ENCODE data around the gene SYT5. TPM values are rescaled to one million over a fixed set of nuclear protein-coding genes. Genes with fewer than 3 reads are reported as not detected.
A peak's percentile ranks its signal among the peaks of the same experiment; 100 is the strongest.
"Not testable (repeated sequence)": the region's sequence is repeated elsewhere in the genome, so short reads cannot be mapped to it uniquely, and the experiment has no call there.

The SYT5 gene
- total and polyA plus RNA-seq, 10 of the 15 experiments (the other 5 are each of a cell fraction or from before 2014, with no cell fraction given), result 0.04 to 0.79 (median 0.26) TPM; not detected in 7

- ChIA-PET SMC1A (ENCODE audit: uncharacterized antibody, unreplicated experiment) (no interaction called here), RAD21 (ENCODE audit: unreplicated experiment) (no interaction called here), CTCF (interaction anchor here (1.0 kb wide), 1 partner anchor 10 kb away, joined by 3 read pairs; the partner anchor contains the start of gene DNAAF3), POLR2A (no interaction called here)
- BruUV-seq (replicated peaks), result no TSS peak
- H3K4me1 ChIP-seq (ENCODE audit: control insufficient read depth, insufficient read depth, low read length), result no peaks in the 10 kb centered on the region
- H3K79me2 ChIP-seq (ENCODE audit: control insufficient read depth, insufficient read depth, low read length), result no peaks in the 10 kb centered on the region
- in situ Hi-C loops (cut with MboI), result no loop called here
- no peaks in the 10 kb centered on the region for H3K36me3 ChIP-seq (ENCODE audit: control insufficient read depth in 2 of 2, insufficient read depth in 2 of 2, low read length in 1 of 2)
- H3K4me3 ChIP-seq, result no peak overlapping the region
- H3K4me2 ChIP-seq (ENCODE audit: control insufficient read depth, insufficient read depth), result no peak overlapping the region
- ATAC-seq, result peak; percentile 42; the same call in 2 of the 3 replicates
- no peak for DNase-seq (ENCODE audit: low read depth, low spot score)
- intact Hi-C loops (cut with micrococcal nuclease; ENCODE audit: unreplicated experiment), result no loop called here
- 30% methylated on average over 51 of the region's 52 CpGs for WGBS (ENCODE audit: insufficient coverage, insufficient replicate concordance, low lambda C conversion rate, missing lambda C conversion rate)
- no peak overlapping the region for H3K27ac ChIP-seq (ENCODE audit: control insufficient read depth, insufficient read depth)
- TF ChIP-seq EGR1 (IDR thresholded peaks at IDR 0.05; ENCODE audit: borderline replicate concordance in 1 of 2, low read depth in 2 of 2, low read length in 2 of 2), result peak in 1 of 2 experiments; percentile 37; a peak in 1 of 3 replicates
- TF ChIP-seq, protein P1, sequence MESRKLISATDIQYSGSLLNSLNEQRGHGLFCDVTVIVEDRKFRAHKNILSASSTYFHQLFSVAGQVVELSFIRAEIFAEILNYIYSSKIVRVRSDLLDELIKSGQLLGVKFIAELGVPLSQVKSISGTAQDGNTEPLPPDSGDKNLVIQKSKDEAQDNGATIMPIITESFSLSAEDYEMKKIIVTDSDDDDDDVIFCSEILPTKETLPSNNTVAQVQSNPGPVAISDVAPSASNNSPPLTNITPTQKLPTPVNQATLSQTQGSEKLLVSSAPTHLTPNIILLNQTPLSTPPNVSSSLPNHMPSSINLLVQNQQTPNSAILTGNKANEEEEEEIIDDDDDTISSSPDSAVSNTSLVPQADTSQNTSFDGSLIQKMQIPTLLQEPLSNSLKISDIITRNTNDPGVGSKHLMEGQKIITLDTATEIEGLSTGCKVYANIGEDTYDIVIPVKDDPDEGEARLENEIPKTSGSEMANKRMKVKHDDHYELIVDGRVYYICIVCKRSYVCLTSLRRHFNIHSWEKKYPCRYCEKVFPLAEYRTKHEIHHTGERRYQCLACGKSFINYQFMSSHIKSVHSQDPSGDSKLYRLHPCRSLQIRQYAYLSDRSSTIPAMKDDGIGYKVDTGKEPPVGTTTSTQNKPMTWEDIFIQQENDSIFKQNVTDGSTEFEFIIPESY (IDR thresholded peaks at IDR 0.05), result no peak
- H3K9me3 ChIP-seq (replicated peaks; ENCODE audit: control insufficient read depth, insufficient read depth, low read length), result no peaks in the 10 kb centered on the region; the same call in 2 of the 3 replicates
- no peak overlapping the region for H3K9ac ChIP-seq (ENCODE audit: control insufficient read depth, insufficient read depth, low read length)
- H2AFZ ChIP-seq (ENCODE audit: control insufficient read depth, low read depth, low read length), result no peak overlapping the region
- no peak for FAIRE-seq
- no peaks in the 10 kb centered on the region for H4K20me1 ChIP-seq (ENCODE audit: control insufficient read depth, insufficient read depth)
- no peaks in the 10 kb centered on the region; a peak in 1 of 4 replicates for H3K27me3 ChIP-seq (replicated peaks in 1 of 2; ENCODE audit: control insufficient read depth in 2 of 2, insufficient read depth in 2 of 2, low read length in 1 of 2)
These were observed 23.7 kb downstream of the SYT5 start for GRCh38 chr19:55156202-55157063.

- FAIRE-seq; DNase-seq (ENCODE audit: low read depth, low spot score); H3K4me1 ChIP-seq (ENCODE audit: control insufficient read depth, insufficient read depth, low read length); ATAC-seq; POLR2A ChIA-PET; H3K4me3 ChIP-seq; H3K79me2 ChIP-seq (ENCODE audit: control insufficient read depth, insufficient read depth, low read length); H3K27me3 ChIP-seq (replicated peaks in 1 of 2; ENCODE audit: control insufficient read depth in 2 of 2, insufficient read depth in 2 of 2, low read length in 1 of 2); H3K9me3 ChIP-seq (replicated peaks; ENCODE audit: control insufficient read depth, insufficient read depth, low read length); intact Hi-C loops (cut with micrococcal nuclease; ENCODE audit: unreplicated experiment); in situ Hi-C loops (cut with MboI); H4K20me1 ChIP-seq (ENCODE audit: control insufficient read depth, insufficient read depth); H3K4me2 ChIP-seq (ENCODE audit: control insufficient read depth, insufficient read depth); RAD21 ChIA-PET (ENCODE audit: unreplicated experiment); BruUV-seq (replicated peaks); H3K27ac ChIP-seq (ENCODE audit: control insufficient read depth, insufficient read depth); H2AFZ ChIP-seq (ENCODE audit: control insufficient read depth, low read depth, low read length); H3K36me3 ChIP-seq (ENCODE audit: control insufficient read depth in 2 of 2, insufficient read depth in 2 of 2, low read length in 1 of 2); H3K9ac ChIP-seq (ENCODE audit: control insufficient read depth, insufficient read depth, low read length); SMC1A ChIA-PET (ENCODE audit: uncharacterized antibody, unreplicated experiment): not testable (repeated sequence)
- WGBS (ENCODE audit: insufficient coverage, insufficient replicate concordance, low lambda C conversion rate, missing lambda C conversion rate), result 2% methylated on average over 5 of the region's 5 CpGs
- CTCF ChIA-PET, result interaction anchor here (1.0 kb wide), 1 partner anchor 10 kb away, joined by 3 read pairs; the partner anchor contains the start of gene DNAAF3
These were observed 24.3 kb downstream of the SYT5 start for GRCh38 chr19:55155784-55156183.
